ENCODE measurements around the gene TPM4. TPM values are rescaled to one million over a fixed set of nuclear protein-coding genes. Genes with fewer than 3 reads are reported as not detected.

Gene TPM4
- total and polyA plus RNA-seq, 2 of the 13 experiments (the other 11 are each of a cell fraction or from before 2014, with no cell fraction given) = 180 to 188 TPM

- TF ChIP-seq ZNF407 (CRISPR knock-in tag; IDR thresholded peaks at IDR 0.05; ENCODE audit: not compliant biosample characterization) (no peak), ZNF841 (CRISPR knock-in tag; IDR thresholded peaks at IDR 0.05; ENCODE audit: borderline replicate concordance) (no peak), ZZZ3 (CRISPR knock-in tag; IDR thresholded peaks at IDR 0.05; ENCODE audit: borderline replicate concordance) (no peak), SRY (CRISPR knock-in tag; IDR thresholded peaks at IDR 0.05) (no peak), SYNCRIP (IDR thresholded peaks at IDR 0.05; ENCODE audit: insufficient read depth, low read depth, low read length) (no peak), FOXM1 (CRISPR knock-in tag; IDR thresholded peaks at IDR 0.05) (no peak), NFYB (CRISPR knock-in tag; IDR thresholded peaks at IDR 0.05) (no peak), GPN1 (CRISPR knock-in tag; IDR thresholded peaks at IDR 0.05; ENCODE audit: borderline replicate concordance) (no peak), ZSCAN29 (CRISPR knock-in tag; conservative IDR thresholded peaks at IDR 0.05) (no peak), ZNF496 (CRISPR knock-in tag; IDR thresholded peaks at IDR 0.05; ENCODE audit: insufficient replicate concordance) (no peak), POGK (CRISPR knock-in tag; conservative IDR thresholded peaks at IDR 0.05) (no peak), TOPORS (CRISPR knock-in tag; IDR thresholded peaks at IDR 0.05) (no peak), PRDM4 (CRISPR knock-in tag; IDR thresholded peaks at IDR 0.05; ENCODE audit: borderline replicate concordance) (no peak), STAT6 (CRISPR knock-in tag; IDR thresholded peaks at IDR 0.05; ENCODE audit: borderline replicate concordance) (no peak)
These were observed 9.6 kb upstream of the TPM4 start (continued) for GRCh38 chr19:16066611-16067104.

Data from HepG2 (cell line).